GM23248 (cell line): ENCODE data around the gene CD70. TPM values are rescaled to one million over a fixed set of nuclear protein-coding genes. Genes with fewer than 3 reads are reported as not detected.
A peak's percentile ranks its signal among the peaks of the same experiment; 100 is the strongest.

Experiments
- DNase-seq: peaks from one replicate; pipeline ENCODE4 v3.0.0-alpha.2; 2015
- H2AFZ ChIP-seq: fragments of 200-600 bp; sonication (generic); 2 replicates; pipeline ENCODE4 v1.6.1; 2016; ENCODE audit warnings: antibody characterized with exemption
- H3F3A ChIP-seq: fragments of 200-600 bp; sonication (generic); 2 replicates; pipeline ENCODE4 v1.6.1; 2016; ENCODE audit warnings: mild to moderate bottlenecking, antibody characterized with exemption, mixed run types; ENCODE audit not compliant: insufficient read depth
- H3K27ac ChIP-seq: fragments of 200-600 bp; sonication (generic); 2 replicates; pipeline ENCODE4 v1.5.1; 2016; ENCODE audit warnings: mild to moderate bottlenecking
- H3K27me3 ChIP-seq: fragments of 200-600 bp; sonication (generic); replicated peaks from 2 replicates; pipeline ENCODE4 v1.6.1; 2016; ENCODE audit warnings: mild to moderate bottlenecking; ENCODE audit not compliant: insufficient read depth
- H3K36me3 ChIP-seq: fragments of 200-600 bp; sonication (generic); 2 replicates; pipeline ENCODE4 v1.6.1; 2016; ENCODE audit warnings: low read depth, mild to moderate bottlenecking
- H3K4me1 ChIP-seq: fragments of 200-600 bp; sonication (generic); 2 replicates; pipeline ENCODE4 v1.6.1; 2016; ENCODE audit warnings: mild to moderate bottlenecking; ENCODE audit not compliant: insufficient read depth
- H3K4me2 ChIP-seq: fragments of 200-600 bp; sonication (generic); one replicate; pipeline ENCODE4 v1.6.1; 2016; ENCODE audit warnings: mild to moderate bottlenecking; ENCODE audit not compliant: unreplicated experiment
- H3K4me3 ChIP-seq: fragments of 200-600 bp; sonication (generic); 2 replicates; pipeline ENCODE4 v1.5.1; 2016; ENCODE audit warnings: mild to moderate bottlenecking
- H3K79me2 ChIP-seq: fragments of 200-600 bp; sonication (generic); 2 replicates; pipeline ENCODE4 v1.6.1; 2016; ENCODE audit warnings: mild to moderate bottlenecking; ENCODE audit not compliant: insufficient read depth
- H3K9ac ChIP-seq: fragments of 200-600 bp; sonication (generic); 2 replicates; pipeline ENCODE4 v1.6.1; 2016; ENCODE audit warnings: mild to moderate bottlenecking
- H3K9me2 ChIP-seq: fragments of 200-600 bp; sonication (generic); 2 replicates; pipeline ENCODE4 v1.6.1; 2016; ENCODE audit warnings: mixed run types, mild to moderate bottlenecking, moderate library complexity; ENCODE audit not compliant: insufficient read depth
- H3K9me3 ChIP-seq: fragments of 200-600 bp; sonication (generic); one replicate; pipeline ENCODE4 v1.6.1; 2017; ENCODE audit warnings: low read depth
- H4K20me1 ChIP-seq: fragments of 200-600 bp; sonication (generic); 2 replicates; pipeline ENCODE4 v1.6.0; 2016; ENCODE audit not compliant: insufficient read depth
- EZH2 ChIP-seq: fragments of 200-600 bp; sonication (generic); IDR thresholded peaks from 2 replicates; pipeline ENCODE4 v1.6.1; 2018; ENCODE audit warnings: antibody characterized with exemption, mild to moderate bottlenecking; ENCODE audit not compliant: insufficient read depth, poor library complexity, severe bottlenecking
- EZH2phosphoT487 ChIP-seq: fragments of 200-600 bp; sonication (generic); IDR thresholded peaks from 2 replicates; pipeline ENCODE4 v1.6.1; 2018; ENCODE audit warnings: antibody characterized with exemption, moderate library complexity, mild to moderate bottlenecking, low read depth; ENCODE audit not compliant: insufficient read depth
- WGBS, 2 experiments: methylation state at CpG; one replicate each; pipeline ENCODE4 v1.1.6; 2015 to 2017; ENCODE audit warnings: low lambda C conversion rate in 2 of 2, low coverage in 1 of 2; ENCODE audit errors: missing lambda C conversion rate in 2 of 2; 5-methylcytosine and 5-hydroxymethylcytosine counted together
- in situ Hi-C: fragments of 300-500 bp; cut with MboI; formaldehyde crosslinking; loops from 2 replicates; pipeline ENCODE4 v1.15.0; 2020
- polyA plus RNA-seq: library from polyadenylated mRNA; unstranded; fragments of >200 nt; fragmentation: Nextera tagmentation; extraction: Ambion mirVana; gene quantifications from 2 replicates; pipeline ENCODE4 v1.2.1, GENCODE V29; 2016
- small RNA-seq: library from RNA; depleted of rRNA; stranded (forward); fragments of <200 nt; gene quantifications from one replicate; pipeline ENCODE3, GENCODE V24; 2014; ENCODE audit warnings: low read depth, low replicate concordance
- total RNA-seq: library from RNA; depleted of rRNA; stranded (reverse); fragments of >200 nt; shearing (Covaris generic); gene quantifications from 2 replicates; pipeline ENCODE4 v1.2.3, GENCODE V29; 2014; rRNA removed

Gene CD70
- total and polyA plus RNA-seq, 2 experiments from 2014 or later, result 0.20 TPM; not detected in 1

GRCh38 chr19:6540918-6541689 lies 49.8 kb downstream of the CD70 start:
- H3K27ac ChIP-seq, result no peak overlapping the region
- no peaks in the 10 kb centered on the region for H3K9me2 ChIP-seq
- no peak overlapping the region for H3K4me3 ChIP-seq
- peaks cover 12% of the 10 kb centered on the region; the same call in 1 of the 2 replicates for H3F3A ChIP-seq
- TF ChIP-seq EZH2 (no peak), EZH2phosphoT487 (no peak)
- no peaks in the 10 kb centered on the region for H4K20me1 ChIP-seq
- peaks cover 13% of the 10 kb centered on the region for H3K4me1 ChIP-seq
- H3K79me2 ChIP-seq, result no peaks in the 10 kb centered on the region
- no peak overlapping the region for H3K4me2 ChIP-seq
- no peak overlapping the region for H3K9ac ChIP-seq
- no peak overlapping the region for H2AFZ ChIP-seq
- no peaks in the 10 kb centered on the region for H3K36me3 ChIP-seq
- WGBS, 2 experiments, result 68 to 70% methylated on average over 13 of the region's 13 CpGs
- no peaks in the 10 kb centered on the region for H3K27me3 ChIP-seq
- no peaks in the 10 kb centered on the region for H3K9me3 ChIP-seq
- in situ Hi-C loops, result no loop called here
- peak; percentile 50 for DNase-seq

GRCh38 chr19:6539514-6539913 lies 51.4 kb downstream of the CD70 start:
- peaks cover 13% of the 10 kb centered on the region for H3K4me1 ChIP-seq
- no peak overlapping the region for H3K27ac ChIP-seq
- no peak for DNase-seq
- in situ Hi-C loops, result no loop called here
- H3K9me3 ChIP-seq, result no peaks in the 10 kb centered on the region
- TF ChIP-seq EZH2phosphoT487 (no peak), EZH2 (no peak)
- H2AFZ ChIP-seq, result no peak overlapping the region
- no peak overlapping the region for H3K9ac ChIP-seq
- no peaks in the 10 kb centered on the region for H3K36me3 ChIP-seq
- no peaks in the 10 kb centered on the region for H3K79me2 ChIP-seq
- no peak overlapping the region for H3K4me3 ChIP-seq
- no peak overlapping the region for H3K4me2 ChIP-seq
- no peaks in the 10 kb centered on the region for H4K20me1 ChIP-seq
- 85 to 92% methylated on average over 6 of the region's 6 CpGs for WGBS, 2 experiments
- peaks cover 12% of the 10 kb centered on the region; the same call in 1 of the 2 replicates for H3F3A ChIP-seq
- no peaks in the 10 kb centered on the region for H3K27me3 ChIP-seq
- no peaks in the 10 kb centered on the region for H3K9me2 ChIP-seq

Small RNAs within 50 kb of the gene (small RNA-seq; reads per million reads assigned to genes)
- gene RF00019, result not detected

Other genes with a start within 250 kb of the CD70 start
- gene CLPP, start 229.6 kb downstream of the CD70 start, total RNA-seq, result 87.1 and 99.8 TPM in 2 replicates
- 96.0 and 101 TPM in 2 replicates for gene CLPP, start 229.6 kb downstream of the CD70 start, polyA plus RNA-seq
- 20.2 and 48.5 TPM in 2 replicates for gene ALKBH7, start 218.4 kb downstream of the CD70 start, total RNA-seq
- gene ALKBH7, start 218.4 kb downstream of the CD70 start, polyA plus RNA-seq, result 72.4 and 79.8 TPM in 2 replicates
- 0.22 and 0.89 TPM in 2 replicates for gene PSPN, start 215.2 kb downstream of the CD70 start, total RNA-seq
- gene PSPN, start 215.2 kb downstream of the CD70 start, polyA plus RNA-seq, result 0.72 and 0.75 TPM in 2 replicates
- 43.3 and 48.7 TPM in 2 replicates for gene GTF2F1, start 198.0 kb downstream of the CD70 start, total RNA-seq
- 41.2 and 44.0 TPM in 2 replicates for gene GTF2F1, start 198.0 kb downstream of the CD70 start, polyA plus RNA-seq
- 55.1 and 61.6 TPM in 2 replicates for gene KHSRP, start 166.3 kb downstream of the CD70 start, total RNA-seq
- 16.9 and 17.3 TPM in 2 replicates for gene KHSRP, start 166.3 kb downstream of the CD70 start, polyA plus RNA-seq
- not detected in 2 replicates for gene SLC25A41, start 157.4 kb downstream of the CD70 start, total RNA-seq
- gene SLC25A41, start 157.4 kb downstream of the CD70 start, polyA plus RNA-seq, result not detected in 2 replicates
- 33.2 and 43.3 TPM in 2 replicates for gene SLC25A23, start 131.4 kb downstream of the CD70 start, total RNA-seq
- 12.5 and 13.7 TPM in 2 replicates for gene SLC25A23, start 131.4 kb downstream of the CD70 start, polyA plus RNA-seq
- gene CRB3, start 126.9 kb downstream of the CD70 start, total RNA-seq, result not detected in 2 replicates
- gene CRB3, start 126.9 kb downstream of the CD70 start, polyA plus RNA-seq, result not detected in 2 replicates
- gene DENND1C, start 109.4 kb downstream of the CD70 start, total RNA-seq, result not detected in 2 replicates
- gene DENND1C, start 109.4 kb downstream of the CD70 start, polyA plus RNA-seq, result not detected in 2 replicates
- not detected in 2 replicates for gene TUBB4A, start 88.8 kb downstream of the CD70 start, total RNA-seq
- not detected in 2 replicates for gene TUBB4A, start 88.8 kb downstream of the CD70 start, polyA plus RNA-seq
- gene TNFSF9, start 60.1 kb downstream of the CD70 start, total RNA-seq, result 0.22 and 1.1 TPM in 2 replicates
- 0.29 and 0.58 TPM in 2 replicates for gene TNFSF9, start 60.1 kb downstream of the CD70 start, polyA plus RNA-seq
- gene TNFSF14, start 79.0 kb upstream of the CD70 start, total RNA-seq, result not detected in 2 replicates
- gene TNFSF14, start 79.0 kb upstream of the CD70 start, polyA plus RNA-seq, result not detected in 2 replicates
- 3.1 and 5.6 TPM in 2 replicates for gene C3, start 129.5 kb upstream of the CD70 start, total RNA-seq
- 3.5 and 4.8 TPM in 2 replicates for gene C3, start 129.5 kb upstream of the CD70 start, polyA plus RNA-seq
- gene GPR108, start 146.4 kb upstream of the CD70 start, total RNA-seq, result 75.7 and 77.3 TPM in 2 replicates
- gene GPR108, start 146.4 kb upstream of the CD70 start, polyA plus RNA-seq, result 78.8 and 83.5 TPM in 2 replicates
- gene TRIP10, start 148.5 kb upstream of the CD70 start, total RNA-seq, result 48.0 and 68.2 TPM in 2 replicates
- gene TRIP10, start 148.5 kb upstream of the CD70 start, polyA plus RNA-seq, result 48.9 and 50.1 TPM in 2 replicates
- gene SH2D3A, start 176.3 kb upstream of the CD70 start, total RNA-seq, result not detected in 2 replicates
- 0.18 TPM in 1 of 2 replicates, not detected in the other for gene SH2D3A, start 176.3 kb upstream of the CD70 start, polyA plus RNA-seq
- gene VAV1, start 181.6 kb upstream of the CD70 start, total RNA-seq, result not detected in 2 replicates
- not detected in 2 replicates for gene VAV1, start 181.6 kb upstream of the CD70 start, polyA plus RNA-seq